HepG2 (cell line): ENCODE results near the gene GHR. TPM values are rescaled to one million over a fixed set of nuclear protein-coding genes. Genes with fewer than 3 reads are reported as not detected.
"Not testable (repeated sequence)": the region's sequence is repeated elsewhere in the genome, so short reads cannot be mapped to it uniquely, and the experiment has no call there.

Experiments used
- ATAC-seq: fragments of 200-7000 bp; cut with Tn5 transposase; 3 replicates; pipeline ENCODE4 v1.9.1; 2020; ENCODE audit warnings: mild to moderate bottlenecking, moderate library complexity
- BruUV-seq: library from RNA; stranded (reverse); fragments of 400-500 nt; replicated peaks from 2 replicates; lab custom pipeline; 2021; lab: Mats Ljungman, UMichigan
- CTCF ChIA-PET: fragments of 300-600 bp; formaldehyde crosslinking; extraction: SDS; loops from one replicate; lab custom pipeline; 2021; ENCODE audit warnings: low total read pairs, inconsistent platforms, low intra/inter-chr PET ratio; lab: Yijun Ruan, JAX
- POLR2A ChIA-PET: fragments of 350-600 bp; sonication (Branson Sonifier 250); formaldehyde crosslinking; loops from one replicate; lab custom pipeline; 2020; ENCODE audit warnings: antibody characterized with exemption, inconsistent platforms; lab: Yijun Ruan, JAX
- DNase-seq: peaks from one replicate; pipeline ENCODE4 v3.0.0-alpha.2; 2015; ENCODE audit warnings: low spot score
- FAIRE-seq: peaks from 3 replicates; lab custom pipeline; 2011; peaks lifted over from hg19 to GRCh38; lab: Jason Lieb, UNC
- H2AFZ ChIP-seq: one replicate; pipeline ENCODE4 v1.6.1; 2011; ENCODE audit warnings: low read length, inconsistent platforms
- H3K27ac ChIP-seq: fragments of 300-600 bp; 3 replicates; pipeline ENCODE4 v1.8.0; 2011; ENCODE audit warnings: mixed run types, mild to moderate bottlenecking, mixed read lengths, low read length, inconsistent platforms; ENCODE audit not compliant: insufficient read depth; ENCODE audit errors: extremely low read length
- H3K27me3 ChIP-seq, 2 experiments: fragments of 200-600 bp in 1 of 2; 2 replicates in 1 of 2; 3 replicates in 1 of 2; pipeline versions ENCODE4 v1.6.0 to v1.8.0; 2011; ENCODE audit warnings: low read length in 2 of 2, mild to moderate bottlenecking in 2 of 2, moderate library complexity in 2 of 2, inconsistent platforms in 1 of 2; ENCODE audit not compliant: insufficient read depth in 2 of 2, control insufficient read depth in 1 of 2
- H3K36me3 ChIP-seq, 2 experiments: fragments of 200-600 bp in 1 of 2; replicated peaks in 1 of 2; 2 replicates in 1 of 2; 3 replicates in 1 of 2; pipeline versions ENCODE4 v1.5.1 to v1.8.0; 2011; ENCODE audit warnings: low read length in 2 of 2, inconsistent platforms in 1 of 2; ENCODE audit not compliant: insufficient read depth in 2 of 2, control insufficient read depth in 1 of 2
- H3K4me1 ChIP-seq: 2 replicates; pipeline ENCODE4 v1.5.1; 2012; ENCODE audit warnings: low read length, inconsistent platforms; ENCODE audit not compliant: insufficient read depth
- H3K4me2 ChIP-seq: 2 replicates; pipeline ENCODE4 v1.6.0; 2011; ENCODE audit warnings: low read depth, low read length, inconsistent platforms
- H3K4me3 ChIP-seq, 3 experiments: fragments of 200-600 bp in 1 of 3; sonication (generic), shearing (Covaris generic) in 1 of 3; replicated peaks in 1 of 3; 2 replicates each; pipeline ENCODE4 v1.5.1; 2011 to 2016; ENCODE audit warnings: low read length in 3 of 3, inconsistent platforms in 2 of 3, low read depth in 2 of 3, mild to moderate bottlenecking in 2 of 3, control low read depth in 1 of 3, mixed read lengths in 1 of 3; ENCODE audit not compliant: insufficient read depth in 1 of 3
- H3K79me2 ChIP-seq: one replicate; pipeline ENCODE4 v1.6.1; 2011; ENCODE audit warnings: low read length, inconsistent platforms; ENCODE audit not compliant: insufficient read depth
- H3K9ac ChIP-seq: 2 replicates; pipeline ENCODE4 v1.6.0; 2011; ENCODE audit warnings: mild to moderate bottlenecking, low read depth, low read length, inconsistent platforms; ENCODE audit not compliant: insufficient read depth
- H3K9me3 ChIP-seq: 2 replicates; pipeline ENCODE4 v1.5.1; 2012; ENCODE audit warnings: mild to moderate bottlenecking, low read length
- H4K20me1 ChIP-seq: 2 replicates; pipeline ENCODE4 v1.6.0; 2011; ENCODE audit warnings: inconsistent platforms, mild to moderate bottlenecking, low read length, moderate library complexity; ENCODE audit not compliant: insufficient read depth
- GPN1 ChIP-seq: sonication (generic); formaldehyde crosslinking; IDR thresholded peaks from 2 replicates; pipeline ENCODE4 v1.5.1; 2020; ENCODE audit warnings: missing genetic modification reagents, borderline replicate concordance
- TSC22D2 ChIP-seq: sonication (generic); formaldehyde crosslinking; IDR thresholded peaks from 2 replicates; pipeline ENCODE4 v1.5.1; 2020; ENCODE audit warnings: missing genetic modification reagents, mild to moderate bottlenecking, borderline replicate concordance
- ZNF260 ChIP-seq: sonication (generic); formaldehyde crosslinking; IDR thresholded peaks from 2 replicates; pipeline ENCODE4 v1.4.0; 2020; ENCODE audit warnings: missing genetic modification reagents, low read depth, mild to moderate bottlenecking, borderline replicate concordance
- ZNF616 ChIP-seq: sonication (generic); formaldehyde crosslinking; IDR thresholded peaks from 2 replicates; pipeline ENCODE4 v1.5.0; 2020; ENCODE audit warnings: low read depth, mild to moderate bottlenecking, missing genetic modification reagents
- WGBS: methylation state at CpG from one replicate; pipeline ENCODE4 v1.1.6; 2017; ENCODE audit warnings: low lambda C conversion rate; 5-methylcytosine and 5-hydroxymethylcytosine counted together
- in situ Hi-C: cut with HindIII; loops from 2 replicates; pipeline ENCODE4 v1.10.0; 2017; ENCODE audit warnings: low pct_unique_long_range_greater_than_20kb; ENCODE audit not compliant: extremely low pct_ligation_motif_present
- intact Hi-C: fragments of 100-400 bp; cut with micrococcal nuclease; formaldehyde crosslinking; loops from one replicate; pipeline ENCODE4 v1.10.0; 2022; ENCODE audit not compliant: unreplicated experiment
- polyA plus RNA-seq, 8 experiments: library from polyadenylated mRNA; depleted of rRNA in 3 of 8; stranded (reverse) in 7 of 8; unstranded in 1 of 8; fragments of >200 nt; fragmentation: Illumina TruSeq in 4 of 8; extraction: Trizol in 4 of 8; gene quantifications; 2 replicates each; pipeline versions ENCODE4 v1.2.1 to v1.2.3, GENCODE V29; 2011 to 2016; ENCODE audit warnings: low read depth in 4 of 8, missing spikeins in 1 of 8, mixed read lengths in 1 of 8; ENCODE audit not compliant: insufficient read depth in 1 of 8
- total RNA-seq, 5 experiments: library from RNA; depleted of rRNA; stranded (reverse); fragments of >200 nt; fragmentation: Illumina TruSeq; extraction: Trizol; gene quantifications; 2 replicates each; pipeline ENCODE4 v1.2.3, GENCODE V29; 2016; ENCODE audit warnings: low read depth in 1 of 5

Gene GHR
- total and polyA plus RNA-seq, 2 of the 13 experiments (the other 11 are each of a cell fraction or from before 2014, with no cell fraction given) = 0.07 TPM; not detected in 1

DNA sequence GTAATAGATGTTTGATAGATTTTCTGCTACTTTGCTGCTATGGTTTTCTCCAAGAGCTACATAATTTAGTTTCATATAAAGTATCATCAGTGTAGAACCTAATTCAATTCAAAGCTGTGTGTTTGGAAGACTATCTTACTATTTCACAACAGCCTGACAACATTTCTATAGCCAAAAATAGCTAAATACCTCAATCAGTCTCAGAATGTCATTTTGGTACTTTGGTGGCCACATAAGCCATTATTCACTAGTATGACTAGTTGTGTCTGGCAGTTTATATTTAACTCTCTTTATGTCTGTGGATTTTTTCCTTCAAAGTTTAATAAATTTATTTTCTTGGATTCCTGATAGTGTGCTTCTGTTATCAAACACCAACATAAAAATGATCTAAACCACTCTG is 298.2 kb downstream of the GHR start:
- H4K20me1 ChIP-seq = no peaks in the 10 kb centered on the region
- intact Hi-C loops (no loop called here), in situ Hi-C loops (no loop called here)
- no peak for FAIRE-seq
- no peak for DNase-seq
- H3K4me2 ChIP-seq = no peak overlapping the region
- no peaks in the 10 kb centered on the region for H3K9me3 ChIP-seq
- BruUV-seq = no TSS peak
- ChIA-PET POLR2A (no interaction called here), CTCF (no interaction called here)
- H3K4me3 ChIP-seq = no peak overlapping the region
- H3K27me3 ChIP-seq = no peaks in the 10 kb centered on the region
- no peak overlapping the region for H2AFZ ChIP-seq
- H3K9ac ChIP-seq = no peak overlapping the region
- no peaks in the 10 kb centered on the region for H3K79me2 ChIP-seq
- no peaks in the 10 kb centered on the region for H3K36me3 ChIP-seq
- no peak for ATAC-seq
- no peak overlapping the region for H3K27ac ChIP-seq
- TF ChIP-seq GPN1 (CRISPR knock-in tag) (no peak), ZNF616 (CRISPR knock-in tag) (no peak), TSC22D2 (no peak), ZNF260 (no peak)
- H3K4me1 ChIP-seq = no peaks in the 10 kb centered on the region

DNA sequence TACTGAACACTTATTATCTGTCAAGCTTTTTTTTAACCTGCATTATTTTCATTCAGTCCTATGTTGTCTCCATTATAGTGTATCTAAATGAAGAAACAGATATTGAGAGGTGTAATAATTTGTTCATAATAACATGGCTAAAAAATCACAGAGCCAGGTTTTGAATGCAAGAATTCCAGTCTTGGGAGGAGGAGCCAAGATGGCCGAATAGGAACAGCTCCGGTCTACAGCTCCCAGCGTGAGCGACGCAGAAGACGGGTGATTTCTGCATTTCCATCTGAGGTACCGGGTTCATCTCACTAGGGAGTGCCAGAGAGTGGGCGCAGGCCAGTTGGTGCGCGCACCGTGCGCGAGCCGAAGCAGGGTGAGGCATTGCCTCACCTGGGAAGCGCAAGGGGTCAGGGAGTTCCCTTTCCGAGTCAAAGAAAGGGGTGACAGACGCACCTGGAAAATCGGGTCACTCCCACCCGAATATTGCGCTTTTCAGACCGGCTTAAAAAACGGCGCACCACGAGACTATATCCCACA is 311.4 kb downstream of the GHR start:
- H4K20me1 ChIP-seq, H2AFZ ChIP-seq, CTCF ChIA-PET, DNase-seq, BruUV-seq, H3K27ac ChIP-seq, ATAC-seq, POLR2A ChIA-PET, H3K4me3 ChIP-seq, intact Hi-C loops, H3K79me2 ChIP-seq, FAIRE-seq, H3K4me1 ChIP-seq, H3K27me3 ChIP-seq, H3K4me2 ChIP-seq, H3K9ac ChIP-seq, H3K9me3 ChIP-seq, in situ Hi-C loops, H3K36me3 ChIP-seq: not testable (repeated sequence)
- WGBS = 75% methylated on average over 7 of the region's 24 CpGs
